Activated T-cell treated with anti-CD3 and anti-CD28 coated beads, Interleukin-2, amount 50 U/mL, for 4 hours (primary cell): Measurements from ENCODE around the gene ADGRD2. TPM values are rescaled to one million over a fixed set of nuclear protein-coding genes. Genes with fewer than 3 reads are reported as not detected.

Experiments used
- ATAC-seq, 2 donors: fragments of 200-7000 bp; cut with Tn5 transposase; one replicate each; pipeline ENCODE4 v1.10.0; 2021
- DNase-seq: peaks from one replicate; pipeline ENCODE4 v3.0.0-alpha.2; 2020
- H3K27me3 Mint-ChIP-seq: one replicate; pipeline ENCODE4 v1.8.0; 2021; ENCODE audit warnings: low read depth, mixed read lengths
- H3K36me3 Mint-ChIP-seq: one replicate; pipeline ENCODE4 v1.8.0; 2022; ENCODE audit warnings: mixed read lengths; ENCODE audit not compliant: insufficient read depth
- H3K4me1 Mint-ChIP-seq: one replicate; pipeline ENCODE4 v1.8.0; 2021; ENCODE audit warnings: low read depth, mixed read lengths
- H3K4me3 Mint-ChIP-seq: one replicate; pipeline ENCODE4 v1.8.0; 2021; ENCODE audit warnings: mild to moderate bottlenecking, moderate library complexity, mixed read lengths
- H3K9me3 Mint-ChIP-seq: one replicate; pipeline ENCODE4 v1.8.0; 2021; ENCODE audit warnings: mixed read lengths
- total RNA-seq, 3 donors: library from RNA; stranded (reverse); gene quantifications; one replicate each; pipeline ENCODE4 v1.2.1, GENCODE V29; 2021

Gene ADGRD2
- total RNA-seq, 3 donors from 2014 or later, result not detected

DNA sequence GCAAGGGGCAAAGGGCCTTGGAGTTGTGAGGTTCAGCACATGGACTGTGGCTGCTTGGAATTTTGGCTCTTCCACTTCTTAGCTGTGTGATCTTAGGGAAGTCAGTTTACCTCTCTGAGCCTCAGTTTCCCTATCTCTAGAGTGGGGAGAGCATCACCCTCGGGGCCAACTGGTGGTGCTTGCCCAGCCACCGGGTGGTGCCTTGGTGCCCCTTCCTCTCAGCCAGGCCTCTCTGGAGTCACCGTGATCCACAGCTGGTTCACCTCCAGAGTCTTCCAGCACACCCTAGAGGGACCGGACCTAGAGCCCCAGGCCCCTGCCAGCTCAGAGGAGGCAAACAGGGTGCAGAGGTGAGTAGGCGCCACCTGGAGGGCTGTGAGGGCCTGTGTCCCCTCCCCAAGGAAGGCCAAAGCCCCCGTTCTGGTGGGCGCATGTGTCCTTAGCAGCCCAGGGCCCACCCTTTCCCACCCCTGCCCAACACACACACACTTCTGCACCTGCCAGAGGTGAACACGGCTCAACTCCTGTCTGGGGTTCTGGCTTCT, 7.7 kb downstream of the ADGRD2 start:
- Mint-ChIP-seq H3K36me3 (no peaks in the 10 kb centered on the region), H3K9me3 (peaks cover 8% of the 10 kb centered on the region), H3K4me1 (no peaks in the 10 kb centered on the region), H3K4me3 (no peak overlapping the region), H3K27me3 (peaks cover 3% of the 10 kb centered on the region)
- DNase-seq, result no peak
- ATAC-seq, result no peak

DNA sequence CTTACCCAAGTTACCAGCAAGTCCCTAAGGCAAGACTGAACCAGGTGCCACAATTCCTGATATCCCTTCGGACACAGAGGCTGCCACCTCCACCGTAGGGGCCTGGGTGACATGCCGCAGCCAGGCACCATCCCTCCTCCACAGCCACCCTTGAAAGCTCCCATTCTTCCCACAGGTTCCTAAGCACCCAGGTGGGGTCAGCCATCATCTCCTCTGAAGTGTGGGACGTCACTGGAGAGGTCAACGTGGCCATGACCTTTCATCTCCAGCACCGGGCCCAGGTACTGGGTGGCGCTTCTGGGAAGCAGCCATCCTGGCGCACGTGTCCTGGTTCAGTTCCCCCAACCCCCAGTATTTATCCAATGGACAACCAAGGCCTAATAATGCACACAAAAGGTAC, 8.2 kb downstream of the ADGRD2 start:
- ATAC-seq, result no peak
- Mint-ChIP-seq H3K27me3 (peaks cover 3% of the 10 kb centered on the region), H3K36me3 (no peaks in the 10 kb centered on the region), H3K9me3 (peaks cover 12% of the 10 kb centered on the region), H3K4me3 (no peak overlapping the region), H3K4me1 (no peaks in the 10 kb centered on the region)
- DNase-seq, result no peak

DNA sequence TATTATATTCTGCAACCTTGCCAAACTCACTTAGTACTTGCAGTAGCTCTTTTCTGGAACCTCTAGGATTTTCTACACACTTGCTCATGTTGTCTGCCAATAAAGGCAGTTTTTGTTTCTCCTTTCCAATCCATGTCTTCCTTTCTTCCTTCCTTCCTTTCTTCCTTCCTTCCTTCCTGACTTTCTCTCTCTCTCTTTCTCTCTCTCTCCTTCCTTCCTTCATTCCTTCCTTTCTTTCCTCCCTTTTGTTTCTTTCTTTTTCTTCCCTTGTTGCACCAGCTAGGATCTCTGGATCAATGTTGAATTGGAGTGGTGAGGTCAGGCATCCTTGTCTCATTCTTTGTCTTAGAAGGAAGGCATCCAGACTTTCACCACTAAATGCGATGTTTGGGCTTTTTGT, 12.5 kb downstream of the ADGRD2 start:
- Mint-ChIP-seq H3K4me3 (no peak overlapping the region), H3K36me3 (no peaks in the 10 kb centered on the region), H3K4me1 (no peaks in the 10 kb centered on the region), H3K27me3 (peaks cover 5% of the 10 kb centered on the region), H3K9me3 (peaks cover 14% of the 10 kb centered on the region)
- no peak for ATAC-seq
- DNase-seq, result no peak

DNA sequence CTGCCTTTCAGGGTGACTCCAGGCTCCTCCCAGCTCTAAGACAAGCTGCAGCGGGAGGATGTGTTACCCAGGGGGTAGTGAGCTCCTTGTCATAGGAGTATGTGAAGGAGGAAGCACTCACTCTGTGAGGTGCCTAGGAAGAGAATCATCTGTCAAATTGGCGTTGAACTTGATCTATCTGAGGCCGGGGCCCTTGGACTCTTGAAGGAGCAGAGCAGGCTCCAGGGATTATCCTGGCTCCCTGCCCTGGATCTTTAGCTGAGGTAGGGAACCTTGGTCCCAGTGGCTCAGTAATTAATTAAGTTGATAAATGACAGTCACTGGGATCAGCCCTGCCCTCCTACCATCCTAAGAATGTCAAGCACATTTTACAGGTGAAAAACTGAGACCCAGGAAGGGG, 15.5 kb downstream of the ADGRD2 start:
- Mint-ChIP-seq H3K27me3 (peaks cover 11% of the 10 kb centered on the region), H3K9me3 (peaks cover 9% of the 10 kb centered on the region), H3K4me1 (no peaks in the 10 kb centered on the region), H3K4me3 (no peak overlapping the region), H3K36me3 (no peaks in the 10 kb centered on the region)
- no peak for DNase-seq
- no peak for ATAC-seq

DNA sequence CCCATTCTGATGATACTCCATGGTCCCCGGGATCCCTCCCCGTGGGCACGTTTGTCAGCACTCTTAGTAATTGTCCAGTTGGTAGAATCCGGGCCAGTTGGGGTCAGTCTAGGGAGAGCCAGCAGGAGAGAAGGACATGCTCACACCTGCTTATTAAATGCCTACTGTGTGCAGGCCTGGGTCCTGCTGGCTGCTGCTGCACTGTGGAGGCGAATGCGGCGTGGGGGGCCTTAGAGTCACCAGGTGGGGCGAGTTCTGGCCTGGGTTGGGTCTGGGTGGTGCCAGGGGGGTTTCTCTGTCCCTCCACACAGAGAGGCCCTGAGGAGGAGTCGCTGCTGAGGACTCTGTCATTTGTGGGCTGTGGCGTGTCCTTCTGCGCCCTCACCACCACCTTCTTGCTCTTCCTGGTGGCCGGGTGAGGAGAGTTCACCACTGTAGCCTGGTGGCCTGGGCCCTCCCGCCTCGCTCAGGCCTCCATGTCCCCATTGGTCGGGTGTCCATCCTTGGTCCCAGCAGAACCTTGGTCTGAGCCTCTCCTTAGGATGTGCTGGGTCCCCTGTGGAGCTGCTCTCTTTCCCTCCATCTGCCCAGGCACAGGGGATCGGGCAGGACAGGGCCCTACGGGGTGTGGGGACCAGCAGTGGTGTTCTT, 17.3 kb downstream of the ADGRD2 start:
- DNase-seq (no peak), ATAC-seq (no peak)
- Mint-ChIP-seq H3K4me3 (no peak overlapping the region), H3K4me1 (no peaks in the 10 kb centered on the region), H3K27me3 (peaks cover 11% of the 10 kb centered on the region), H3K36me3 (no peaks in the 10 kb centered on the region), H3K9me3 (peaks cover 8% of the 10 kb centered on the region)

DNA sequence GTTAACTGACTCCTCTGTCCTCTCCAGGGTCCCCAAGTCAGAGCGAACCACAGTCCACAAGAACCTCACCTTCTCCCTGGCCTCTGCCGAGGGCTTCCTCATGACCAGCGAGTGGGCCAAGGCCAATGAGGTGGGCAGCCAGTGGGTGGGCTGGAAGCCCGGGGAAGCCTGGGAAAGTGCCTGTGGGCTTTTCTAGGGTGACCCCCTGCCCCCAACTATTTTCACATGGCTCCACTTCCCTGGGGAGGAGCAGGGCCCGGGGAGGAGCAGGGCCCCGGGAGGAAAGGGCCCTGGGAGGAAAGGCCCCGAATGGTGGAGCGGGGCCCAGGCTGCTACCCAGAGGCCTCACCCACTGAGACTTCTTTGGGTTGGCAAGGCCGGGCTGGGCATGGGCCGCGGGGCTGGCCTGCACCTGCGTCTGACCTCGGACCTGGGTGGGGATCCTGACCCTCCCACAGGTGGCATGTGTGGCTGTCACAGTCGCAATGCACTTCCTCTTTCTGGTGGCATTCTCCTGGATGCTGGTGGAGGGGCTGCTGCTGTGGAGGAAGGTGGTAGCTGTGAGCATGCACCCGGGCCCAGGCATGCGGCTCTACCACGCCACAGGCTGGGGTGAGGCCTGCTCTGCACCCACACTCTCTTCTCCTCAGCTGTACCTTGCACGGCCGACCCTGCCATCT, 17.9 kb downstream of the ADGRD2 start:
- Mint-ChIP-seq H3K4me3 (no peak overlapping the region), H3K4me1 (no peaks in the 10 kb centered on the region), H3K27me3 (peaks cover 11% of the 10 kb centered on the region), H3K9me3 (peaks cover 4% of the 10 kb centered on the region), H3K36me3 (no peaks in the 10 kb centered on the region)
- ATAC-seq, result no peak
- no peak for DNase-seq

DNA sequence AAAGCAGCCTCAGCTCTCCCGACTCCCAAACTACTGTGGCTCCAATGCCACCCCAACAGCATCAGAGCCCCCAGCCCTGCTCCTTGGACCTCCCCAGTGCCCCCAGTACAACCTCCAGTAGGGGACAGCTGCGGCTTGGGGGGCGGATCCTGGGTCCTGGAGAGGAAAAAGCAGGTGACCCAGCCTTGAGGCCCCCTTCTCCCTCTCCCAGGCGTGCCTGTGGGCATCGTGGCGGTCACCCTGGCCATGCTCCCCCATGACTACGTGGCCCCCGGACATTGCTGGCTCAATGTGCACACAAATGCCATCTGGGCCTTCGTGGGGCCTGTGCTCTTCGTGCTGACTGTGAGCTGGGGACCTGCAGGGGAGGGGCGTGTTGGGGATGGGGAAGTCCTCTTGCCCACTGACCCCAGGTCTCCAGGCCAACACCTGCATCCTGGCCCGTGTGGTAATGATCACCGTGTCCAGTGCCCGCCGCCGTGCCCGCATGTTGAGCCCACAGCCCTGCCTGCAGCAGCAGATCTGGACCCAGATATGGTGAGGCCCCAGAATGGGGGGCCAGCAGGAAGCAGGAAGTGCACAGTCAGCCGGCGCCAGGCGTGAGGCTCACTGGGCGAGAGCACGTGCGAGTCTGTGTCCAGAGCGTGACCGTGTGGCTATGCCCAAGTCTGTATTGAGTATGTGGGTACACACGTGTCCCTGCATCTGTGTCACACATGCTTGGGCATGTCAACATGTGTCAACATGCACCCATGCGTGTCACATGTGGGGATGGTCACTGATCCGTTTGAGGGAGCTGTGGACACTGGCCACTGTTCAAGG, 19.0 kb downstream of the ADGRD2 start:
- no peak for DNase-seq
- no peak for ATAC-seq
- peaks cover 15% of the 10 kb centered on the region for H3K27me3 Mint-ChIP-seq
- H3K4me3 Mint-ChIP-seq, result no peak overlapping the region
- H3K4me1 Mint-ChIP-seq, result no peaks in the 10 kb centered on the region
- no peaks in the 10 kb centered on the region for H3K9me3 Mint-ChIP-seq
- H3K36me3 Mint-ChIP-seq, result no peaks in the 10 kb centered on the region

DNA sequence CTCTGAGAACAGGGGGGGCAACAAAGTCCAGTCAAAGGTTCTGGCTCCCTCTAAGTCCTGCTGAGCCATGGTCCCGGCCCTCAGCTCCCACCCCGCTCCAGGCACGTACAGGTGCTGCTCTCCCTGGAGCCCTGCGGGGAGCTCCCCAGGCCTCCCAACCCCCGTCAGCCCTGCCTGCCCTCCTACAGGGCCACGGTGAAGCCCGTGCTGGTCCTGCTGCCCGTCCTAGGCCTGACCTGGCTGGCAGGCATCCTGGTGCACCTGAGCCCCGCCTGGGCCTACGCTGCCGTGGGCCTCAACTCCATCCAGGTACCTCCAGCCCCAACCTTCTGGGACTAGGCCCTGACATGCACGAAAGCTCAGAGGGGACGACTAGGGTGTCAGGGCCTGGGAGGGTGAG, 20.1 kb downstream of the ADGRD2 start:
- Mint-ChIP-seq H3K9me3 (no peaks in the 10 kb centered on the region), H3K4me3 (no peak overlapping the region), H3K4me1 (no peaks in the 10 kb centered on the region), H3K27me3 (peaks cover 12% of the 10 kb centered on the region), H3K36me3 (no peaks in the 10 kb centered on the region)
- DNase-seq (no peak), ATAC-seq (no peak)

DNA sequence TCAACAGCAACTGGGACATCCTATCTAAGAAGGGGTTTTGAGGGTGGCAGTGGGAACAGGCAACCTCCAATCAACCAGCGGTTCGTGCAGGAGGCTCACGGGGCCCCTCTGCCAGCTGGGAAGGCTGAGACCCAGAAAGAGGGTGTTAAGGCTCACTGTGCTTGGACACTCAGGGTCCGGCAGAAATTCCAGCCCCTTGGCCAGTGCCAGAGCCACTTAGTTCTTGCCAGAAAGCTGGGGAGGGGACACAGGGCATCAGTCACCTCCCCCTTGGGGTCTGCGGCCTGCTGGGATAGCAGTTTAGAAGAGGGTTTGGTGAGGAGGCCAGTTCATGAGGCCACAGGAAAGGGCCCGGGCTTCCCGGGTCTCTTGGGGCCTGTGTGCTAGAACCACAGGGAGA, 20.5 kb downstream of the ADGRD2 start:
- H3K36me3 Mint-ChIP-seq, result no peaks in the 10 kb centered on the region
- no peak overlapping the region for H3K4me3 Mint-ChIP-seq
- H3K27me3 Mint-ChIP-seq, result peaks cover 13% of the 10 kb centered on the region
- ATAC-seq (no peak), DNase-seq (no peak)
- H3K9me3 Mint-ChIP-seq, result no peaks in the 10 kb centered on the region
- H3K4me1 Mint-ChIP-seq, result no peaks in the 10 kb centered on the region

DNA sequence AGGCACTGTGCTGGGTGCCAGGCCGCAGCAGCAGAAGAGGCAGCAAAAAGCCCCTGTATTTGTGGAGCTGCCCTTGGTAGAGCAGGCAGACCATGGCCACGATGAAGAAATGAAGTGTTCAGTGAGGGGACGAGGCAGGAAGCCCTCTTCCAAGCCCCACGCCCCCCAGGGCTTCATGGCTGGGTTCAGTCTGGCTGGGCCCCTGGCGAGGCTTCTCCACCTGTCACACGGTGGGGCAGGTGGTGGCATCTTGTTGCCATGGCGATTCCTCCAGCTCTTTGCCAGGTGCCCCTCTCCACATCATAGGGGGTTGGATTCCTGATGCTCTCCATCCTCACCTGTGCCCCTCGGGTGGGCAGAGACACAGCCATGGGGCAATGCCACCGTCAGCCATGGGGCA, 21.5 kb downstream of the ADGRD2 start:
- H3K9me3 Mint-ChIP-seq, result no peaks in the 10 kb centered on the region
- H3K4me3 Mint-ChIP-seq, result no peak overlapping the region
- peaks cover 19% of the 10 kb centered on the region for H3K27me3 Mint-ChIP-seq
- no peaks in the 10 kb centered on the region for H3K36me3 Mint-ChIP-seq
- no peaks in the 10 kb centered on the region for H3K4me1 Mint-ChIP-seq
- DNase-seq (no peak), ATAC-seq (no peak)

DNA sequence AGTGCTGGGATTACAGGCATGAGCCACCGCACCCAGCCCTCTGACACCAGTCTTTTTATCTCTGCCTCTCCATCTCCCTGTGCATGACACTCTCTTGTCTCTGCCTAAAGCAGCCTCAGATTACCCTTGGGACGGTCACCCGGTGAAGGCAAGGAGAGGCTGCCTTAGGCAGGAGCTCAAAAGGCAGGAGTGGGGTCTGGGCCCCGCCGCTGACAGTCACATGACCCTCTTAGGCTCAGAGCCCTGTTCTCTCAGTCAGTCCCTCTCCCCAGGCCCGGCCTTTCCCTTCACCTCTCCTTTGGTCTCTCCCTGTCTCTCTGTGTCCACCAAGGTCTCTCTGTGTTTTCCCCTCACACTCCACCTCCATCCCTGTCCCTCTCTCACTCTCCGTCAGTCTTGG, 22.5 kb downstream of the ADGRD2 start:
- Mint-ChIP-seq H3K4me1 (no peaks in the 10 kb centered on the region), H3K27me3 (peaks cover 21% of the 10 kb centered on the region), H3K4me3 (no peak overlapping the region), H3K36me3 (no peaks in the 10 kb centered on the region), H3K9me3 (no peaks in the 10 kb centered on the region)
- DNase-seq (no peak), ATAC-seq (no peak)

DNA sequence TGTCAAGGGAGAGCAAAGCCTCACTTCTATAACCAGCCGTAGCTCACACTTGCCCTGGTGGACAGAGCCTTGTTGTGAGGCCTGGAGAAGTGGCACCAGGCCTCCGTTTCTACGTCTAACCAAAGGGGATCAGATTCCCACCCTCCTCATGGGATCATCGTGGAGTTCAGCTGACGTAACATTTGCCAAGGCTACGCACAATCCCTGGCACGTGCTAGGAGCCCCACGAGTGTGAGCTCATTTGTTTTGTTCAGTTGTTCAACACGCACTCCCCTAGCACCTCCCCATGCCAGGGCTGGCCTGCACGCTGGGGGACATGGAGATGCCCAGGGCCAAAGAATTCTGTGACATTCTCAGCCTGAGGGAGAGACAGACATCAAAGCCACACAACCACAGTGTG, 23.1 kb downstream of the ADGRD2 start:
- H3K4me3 Mint-ChIP-seq, result no peak overlapping the region
- H3K9me3 Mint-ChIP-seq, result no peaks in the 10 kb centered on the region
- no peak for ATAC-seq
- no peaks in the 10 kb centered on the region for H3K36me3 Mint-ChIP-seq
- DNase-seq, result no peak
- no peaks in the 10 kb centered on the region for H3K4me1 Mint-ChIP-seq
- H3K27me3 Mint-ChIP-seq, result peaks cover 25% of the 10 kb centered on the region

DNA sequence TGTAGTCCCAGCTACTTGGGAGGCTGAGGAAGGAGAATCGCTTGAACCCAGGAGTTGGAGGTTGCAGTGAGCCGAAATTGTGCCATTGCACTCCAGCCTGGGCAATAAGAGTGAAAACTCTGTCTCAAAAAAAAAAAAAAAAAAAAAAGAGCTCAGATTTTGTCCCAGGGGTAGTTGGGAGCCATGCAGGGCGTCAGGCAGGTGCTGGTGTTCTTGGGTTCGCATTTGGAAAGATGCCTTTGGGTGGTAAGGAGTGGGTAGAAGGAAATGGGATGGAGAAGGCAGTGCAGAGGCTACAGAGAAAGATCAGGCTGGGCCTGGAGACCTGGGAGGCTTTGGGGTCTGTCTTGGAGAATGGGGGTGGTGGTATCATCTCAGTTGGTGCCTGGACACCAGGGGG, 23.9 kb downstream of the ADGRD2 start:
- Mint-ChIP-seq H3K36me3 (no peaks in the 10 kb centered on the region), H3K4me1 (no peaks in the 10 kb centered on the region), H3K27me3 (peaks cover 26% of the 10 kb centered on the region), H3K9me3 (no peaks in the 10 kb centered on the region), H3K4me3 (no peak overlapping the region)
- no peak for ATAC-seq
- DNase-seq, result no peak

DNA sequence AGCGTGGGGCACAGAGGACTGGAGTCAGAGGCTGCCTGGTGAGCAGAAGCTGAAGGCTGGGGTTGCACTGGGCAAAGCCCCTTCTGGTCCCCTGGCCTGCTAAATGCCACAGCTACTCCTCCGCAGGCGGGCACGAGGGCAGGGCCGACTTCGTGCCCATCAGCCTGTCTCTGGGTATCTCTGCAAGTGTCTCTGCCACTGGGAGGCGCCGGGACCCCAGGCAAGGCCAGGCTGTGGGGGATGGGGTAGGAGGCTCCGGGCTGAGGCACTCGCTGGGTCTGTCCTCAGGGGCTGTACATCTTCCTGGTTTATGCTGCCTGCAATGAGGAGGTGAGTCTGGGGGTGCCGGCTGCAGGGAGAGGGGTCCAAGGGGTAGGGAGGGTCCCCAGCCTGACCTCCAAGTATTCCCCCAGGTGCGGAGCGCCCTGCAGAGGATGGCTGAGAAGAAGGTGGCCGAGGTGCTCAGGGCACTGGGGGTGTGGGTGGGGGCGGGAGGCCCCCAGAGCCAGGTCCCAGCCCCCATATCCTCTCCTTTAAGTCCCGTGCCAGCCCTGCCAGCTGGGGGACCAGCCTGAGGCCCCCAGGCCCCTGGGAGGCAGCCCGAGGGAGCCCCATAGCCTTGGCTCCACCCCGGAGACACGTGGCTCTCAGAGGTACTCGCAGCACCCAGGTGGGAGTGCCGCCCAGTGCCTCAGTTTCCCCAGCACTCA, 25.1 kb downstream of the ADGRD2 start:
- no peak overlapping the region for H3K4me3 Mint-ChIP-seq

More for the DNA sequence above, 25.1 kb downstream of the ADGRD2 start:
- DNase-seq, result no peak
- H3K4me1 Mint-ChIP-seq, result no peaks in the 10 kb centered on the region
- H3K9me3 Mint-ChIP-seq, result no peaks in the 10 kb centered on the region
- no peaks in the 10 kb centered on the region for H3K36me3 Mint-ChIP-seq
- no peak for ATAC-seq
- peaks cover 31% of the 10 kb centered on the region for H3K27me3 Mint-ChIP-seq
